ENCODE measurements around the gene ZNF189. TPM values are rescaled to one million over a fixed set of nuclear protein-coding genes. Genes with fewer than 3 reads are reported as not detected.

ZNF189 gene
- total RNA-seq, 1 experiment from 2014 or later = 15.8 TPM

- Histone ChIP-seq H3K18ac (ENCODE audit: insufficient read length, low read depth, low read length) (no peak overlapping the region), H3K79me2 (ENCODE audit: insufficient read depth, low read length) (no peaks in the 10 kb centered on the region), H3K4ac (ENCODE audit: low read depth, low read length) (no peak overlapping the region), H3K4me2 (ENCODE audit: insufficient read depth, insufficient read length, low read length) (no peak overlapping the region), H3T11ph (ENCODE audit: low read length) (no peak overlapping the region), H3K27me3 (ENCODE audit: insufficient read depth, low read length) (no peaks in the 10 kb centered on the region), H3K9me3 (ENCODE audit: control insufficient read depth, low read depth, low read length) (no peaks in the 10 kb centered on the region), H3K14ac (ENCODE audit: insufficient read depth, low read length) (no peak overlapping the region), H3K56ac (ENCODE audit: insufficient read length, low read depth, low read length) (no peak overlapping the region), H2BK120ac (ENCODE audit: low read depth, low read length, poor library complexity, severe bottlenecking) (no peak overlapping the region), H2BK15ac (ENCODE audit: low read depth, low read length) (no peak overlapping the region), H2BK5ac (ENCODE audit: insufficient read length, low read length) (no peak overlapping the region), H2BK20ac (ENCODE audit: low read depth, low read length, poor library complexity, severe bottlenecking) (no peak overlapping the region), H3K9ac (ENCODE audit: extremely low read depth, insufficient read length, low read length) (no peak overlapping the region), H4K8ac (replicated peaks; ENCODE audit: insufficient read length, low read depth, low read length) (no peak overlapping the region), H2BK12ac (ENCODE audit: insufficient read length, low read depth, low read length) (no peak overlapping the region), H2AK5ac (ENCODE audit: insufficient read length, low read length) (no peak overlapping the region), H3K27ac (ENCODE audit: insufficient read length, low read depth, low read length) (no peak overlapping the region), H4K91ac (ENCODE audit: insufficient read length, low read depth, low read length) (no peak overlapping the region), H3K23me2 (ENCODE audit: insufficient read length, low read depth, low read length, poor library complexity, severe bottlenecking) (no peaks in the 10 kb centered on the region), H3K23ac (ENCODE audit: insufficient read length, low read depth, low read length) (no peak overlapping the region), H4K20me1 (ENCODE audit: control insufficient read depth, insufficient read depth, insufficient read length) (no peaks in the 10 kb centered on the region), H3K79me1 (ENCODE audit: insufficient read depth, low read depth, low read length, poor library complexity, severe bottlenecking) (no peaks in the 10 kb centered on the region), H3K4me1 (ENCODE audit: insufficient read depth, low read length) (no peaks in the 10 kb centered on the region), H4K5ac (ENCODE audit: insufficient read length, low read depth, low read length) (no peak overlapping the region), H2AFZ (ENCODE audit: low read length) (no peak overlapping the region)
- Mint-ChIP-seq H3K9me3 (no peaks in the 10 kb centered on the region), H3K4me3 (no peak overlapping the region), H3K27ac (no peak overlapping the region), H3K36me3 (ENCODE audit: insufficient read depth in 1 of 3, low read depth in 3 of 3) (no peaks in the 10 kb centered on the region), H3K27me3 (ENCODE audit: low read depth) (peaks cover 2% of the 10 kb centered on the region; the same call in 1 of the 2 replicates), H3K4me1 (no peaks in the 10 kb centered on the region; a peak in 1 of 4 replicates)
- no peak for DNase-seq
- TF ChIP-seq CTCF (conservative IDR thresholded peaks at IDR 0.05) = no peak
- WGBS (ENCODE audit: extremely low coverage, insufficient read length, low lambda C conversion rate) = no CpG with 5 or more reads among the region's 9 CpGs
Observed at GRCh38 chr9:101443364-101443771, 44.7 kb downstream of the ZNF189 start.
